Psoas muscle (tissue), 8 donors: ENCODE data around the gene BCAS3. TPM values are rescaled to one million over a fixed set of nuclear protein-coding genes. Genes with fewer than 3 reads are reported as not detected.

Experiments
- ATAC-seq, 4 donors: fragments of 200-7000 bp; cut with Tn5 transposase; one replicate each; pipeline ENCODE4 v1.9.1; 2020; ENCODE audit warnings: moderate library complexity in 3 of 4, mild to moderate bottlenecking in 2 of 4
- DNase-seq, 2 donors: peaks; one replicate each; pipeline ENCODE4 v3.0.0-alpha.2; 2020
- H3K27ac ChIP-seq: fragments of 200-600 bp; one replicate; pipeline ENCODE4 v1.8.0; 2022
- H3K27me3 ChIP-seq, 3 donors: fragments of 200-600 bp in 1 of 3; one replicate each; pipeline versions ENCODE4 v1.6.1 to v1.8.0; 2013 to 2022; ENCODE audit warnings: low read length in 2 of 3, mild to moderate bottlenecking in 2 of 3, moderate library complexity in 1 of 3; ENCODE audit not compliant: insufficient read depth in 3 of 3
- H3K36me3 ChIP-seq, 2 donors: fragments of 200-600 bp in 1 of 2; one replicate each; pipeline versions ENCODE4 v1.6.1 to v1.8.0; 2013 to 2022; ENCODE audit warnings: low read depth in 1 of 2, mild to moderate bottlenecking in 1 of 2, moderate library complexity in 1 of 2; ENCODE audit not compliant: insufficient read depth in 1 of 2
- H3K4me1 ChIP-seq: fragments of 200-600 bp; one replicate; pipeline ENCODE4 v1.8.0; 2022
- H3K4me3 ChIP-seq: fragments of 200-600 bp; one replicate; pipeline ENCODE4 v1.8.0; 2022; ENCODE audit warnings: mild to moderate bottlenecking
- H3K9me3 ChIP-seq: fragments of 200-600 bp; one replicate; pipeline ENCODE4 v1.8.0; 2022
- WGBS, 3 donors: extraction: QIAGEN DNeasy Blood & Tissue Kit; methylation state at CpG; one replicate each; pipeline versions ENCODE4 v1.1.6 to v1.1.7; 2013; 5-methylcytosine and 5-hydroxymethylcytosine counted together
- intact Hi-C, 2 donors: fragments of 100-400 bp; cut with DNase I; formaldehyde crosslinking; loops; one replicate each; pipeline versions ENCODE4 v1.11.0 to v1.14.2; 2022
- polyA plus RNA-seq, 3 donors: library from polyadenylated mRNA; stranded (reverse); fragments of 200-250 nt; gene quantifications; one replicate each; pipeline ENCODE4 v1.2.3, GENCODE V29; 2013
- total RNA-seq, 4 donors: library from RNA; stranded (reverse); fragmentation: NEBNext Ultra II Directional in 2 of 4; extraction: Animal tissue kit (Norgen Biotek cat#: 25700) in 2 of 4; gene quantifications; one replicate each; pipeline versions ENCODE4 v1.2.1 to v1.2.4, GENCODE V29; 2021 to 2023
- TF ChIP-seq, protein P1 (sequence below): fragments of 200-600 bp; IDR thresholded peaks from one replicate; pipeline ENCODE4 v1.8.0; 2022; ENCODE audit warnings: antibody characterized with exemption
- donor health status: healthy with polysubstance abuse.
- donor health status: DM: no; HTN: no; CAD: no; lungs with moderate emphysema.
- donor health status: Bipolar disorder and iron deficiency.
- donor health status: healthy.
- donor health status: DM: yes; HTN: yes; CAD: no.
- donor health status: DM: no; HTN: no; CAD: no.
- donor health status: DM: no; HTN: no; CAD: no.
- donor health status: DM: yes; HTN: yes; CAD: no.

The BCAS3 gene
- total and polyA plus RNA-seq, 7 donors = 2.4 to 28.8 (median 15.0) TPM

DNA sequence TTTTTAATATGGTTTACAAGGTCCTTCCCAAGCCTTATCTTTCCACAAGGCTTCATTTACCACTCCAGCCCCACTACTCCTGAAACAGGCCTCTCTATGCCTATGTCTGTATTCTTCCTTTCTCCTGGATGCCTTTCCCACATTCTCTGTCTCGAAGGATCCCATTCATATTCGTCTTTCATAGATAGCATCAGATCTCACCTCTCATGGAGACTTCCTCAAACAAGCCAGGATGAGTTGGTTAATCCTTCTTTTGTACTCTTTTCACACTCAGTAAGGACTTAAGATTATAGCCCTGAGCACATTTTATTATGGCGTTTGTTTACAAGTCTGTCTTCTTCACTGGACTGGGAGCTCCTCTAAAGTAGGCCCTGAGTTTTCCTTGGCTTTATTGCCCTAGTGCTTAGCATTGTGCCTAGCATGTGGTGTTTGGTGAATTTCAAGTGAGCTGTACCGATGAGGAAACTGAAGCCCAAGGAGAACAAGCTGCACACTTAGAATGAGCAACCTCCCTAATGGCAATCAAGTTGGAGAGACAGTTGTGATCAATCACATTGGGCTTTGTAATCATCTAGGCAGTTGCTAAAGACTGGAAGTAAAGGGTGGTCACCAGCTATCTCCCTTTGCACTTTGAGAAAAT lies 764.6 kb downstream of the BCAS3 start:
- Histone ChIP-seq H3K36me3 (no peaks in the 10 kb centered on the region), H3K27ac (no peak overlapping the region), H3K27me3 (peaks cover 0 to 22% (median 2%) of the 10 kb centered on the region in 3 donors), H3K4me3 (no peak overlapping the region), H3K9me3 (no peaks in the 10 kb centered on the region), H3K4me1 (no peaks in the 10 kb centered on the region)
- WGBS, 3 donors = 69 to 76% (median 74%) methylated on average over 4 of the region's 4 CpGs
- ATAC-seq (no peak), DNase-seq (no peak)
- TF ChIP-seq, protein P1, sequence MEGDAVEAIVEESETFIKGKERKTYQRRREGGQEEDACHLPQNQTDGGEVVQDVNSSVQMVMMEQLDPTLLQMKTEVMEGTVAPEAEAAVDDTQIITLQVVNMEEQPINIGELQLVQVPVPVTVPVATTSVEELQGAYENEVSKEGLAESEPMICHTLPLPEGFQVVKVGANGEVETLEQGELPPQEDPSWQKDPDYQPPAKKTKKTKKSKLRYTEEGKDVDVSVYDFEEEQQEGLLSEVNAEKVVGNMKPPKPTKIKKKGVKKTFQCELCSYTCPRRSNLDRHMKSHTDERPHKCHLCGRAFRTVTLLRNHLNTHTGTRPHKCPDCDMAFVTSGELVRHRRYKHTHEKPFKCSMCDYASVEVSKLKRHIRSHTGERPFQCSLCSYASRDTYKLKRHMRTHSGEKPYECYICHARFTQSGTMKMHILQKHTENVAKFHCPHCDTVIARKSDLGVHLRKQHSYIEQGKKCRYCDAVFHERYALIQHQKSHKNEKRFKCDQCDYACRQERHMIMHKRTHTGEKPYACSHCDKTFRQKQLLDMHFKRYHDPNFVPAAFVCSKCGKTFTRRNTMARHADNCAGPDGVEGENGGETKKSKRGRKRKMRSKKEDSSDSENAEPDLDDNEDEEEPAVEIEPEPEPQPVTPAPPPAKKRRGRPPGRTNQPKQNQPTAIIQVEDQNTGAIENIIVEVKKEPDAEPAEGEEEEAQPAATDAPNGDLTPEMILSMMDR = no peak
- intact Hi-C loops = no loop called here

Other genes starting within 250 kb of the BCAS3 start
- gene APPBP2, start 151.6 kb upstream of the BCAS3 start, total RNA-seq = 10 to 100 TPM; 20.8 to 31.5 (median 25.8) TPM
- gene APPBP2, start 151.6 kb upstream of the BCAS3 start, polyA plus RNA-seq = 10 to 100 TPM in 1 of 3 donors, 1 to 10 TPM in 2; 5.9 to 35.4 (median 6.4) TPM
- 10 to 100 TPM in 1 of 4 donors, 1 to 10 TPM in 3; 7.0 to 10.5 (median 8.4) TPM for gene PPM1D, start 77.7 kb upstream of the BCAS3 start, total RNA-seq
- gene PPM1D, start 77.7 kb upstream of the BCAS3 start, polyA plus RNA-seq = 1 to 10 TPM; 2.8 to 5.6 (median 4.0) TPM